HCT116 (cell line): ENCODE data around the gene VWF. TPM values are rescaled to one million over a fixed set of nuclear protein-coding genes. Genes with fewer than 3 reads are reported as not detected.

ENCODE experiments used
- ATAC-seq: fragments of 200-7000 bp; cut with Tn5 transposase; 2 replicates; pipeline ENCODE4 v1.9.1; 2020; ENCODE audit warnings: mild to moderate bottlenecking, moderate library complexity
- BruUV-seq: library from RNA; stranded (reverse); fragments of 400-500 nt; replicated peaks from 2 replicates; lab custom pipeline; 2021; lab: Mats Ljungman, UMichigan
- CTCF ChIA-PET: fragments of 300-600 bp; sonication (Branson Sonifier 250); formaldehyde crosslinking; loops from one replicate; lab custom pipeline; 2021; ENCODE audit warnings: antibody characterized with exemption; lab: Charles Lee
- POLR2A ChIA-PET: fragments of 300-600, 350-600 bp; sonication (Branson Sonifier 250); formaldehyde crosslinking; loops from one replicate; lab custom pipeline; 2021; ENCODE audit warnings: antibody characterized with exemption; lab: Charles Lee
- RAD21 ChIA-PET, 2 experiments: fragments of 300-600 bp; sonication (Branson Sonifier 250); formaldehyde crosslinking; loops; one replicate each; lab custom pipeline; 2023; ENCODE audit warnings: low total read pairs in 2 of 2; ENCODE audit not compliant: uncharacterized antibody in 2 of 2, unreplicated experiment in 2 of 2, low non-redundant PET in 1 of 2; lab: Charles Lee
- DNase-seq: peaks from one replicate; pipeline ENCODE4 v3.0.0-alpha.2; 2010; ENCODE audit warnings: low read depth, low spot score
- H2AFZ ChIP-seq: fragments of 200-600 bp; shearing (Covaris generic), sonication (generic); 2 replicates; pipeline ENCODE4 v1.6.1; 2017; ENCODE audit warnings: low read depth, mixed run types, mixed read lengths, antibody characterized with exemption, low read length; ENCODE audit not compliant: poor library complexity, severe bottlenecking
- H3K27ac ChIP-seq: 2 replicates; pipeline ENCODE4 v1.5.1; 2012; ENCODE audit warnings: low read depth, low read length
- H3K27me3 ChIP-seq: fragments of 200-600 bp; sonication (generic); 2 replicates; pipeline ENCODE4 v1.6.1; 2016; ENCODE audit warnings: mixed run types, low read length, mixed read lengths; ENCODE audit not compliant: insufficient read depth
- H3K36me3 ChIP-seq, 2 experiments: fragments of 200-500 bp in 1 of 2; fragments of 200-600 bp in 1 of 2; sonication (Bioruptor generic) in 1 of 2; sonication (generic) in 1 of 2; 2 replicates each; pipeline versions ENCODE4 v1.5.1 to v1.6.1; 2014 to 2016; ENCODE audit warnings: low read length in 2 of 2, inconsistent platforms in 1 of 2, mixed read lengths in 1 of 2, mixed run types in 1 of 2; ENCODE audit not compliant: insufficient read depth in 2 of 2, control insufficient read depth in 1 of 2
- H3K4me1 ChIP-seq, 2 experiments: fragments of 200-600 bp in 1 of 2; sonication (generic) in 1 of 2; 2 replicates each; pipeline versions ENCODE4 v1.5.1 to v1.6.1; 2012 to 2017; ENCODE audit warnings: low read length in 2 of 2, inconsistent platforms in 1 of 2, mild to moderate bottlenecking in 1 of 2, mixed read lengths in 1 of 2, mixed run types in 1 of 2, moderate library complexity in 1 of 2; ENCODE audit not compliant: insufficient read depth in 2 of 2, control insufficient read depth in 1 of 2
- H3K4me2 ChIP-seq: fragments of 200-600 bp; sonication (generic); 2 replicates; pipeline ENCODE4 v1.6.1; 2017; ENCODE audit warnings: mixed run types, low read length, mixed read lengths
- H3K4me3 ChIP-seq, 2 experiments: fragments of 200-600 bp in 1 of 2; sonication (generic) in 1 of 2; replicated peaks in 1 of 2; 2 replicates each; pipeline ENCODE4 v1.5.1; 2011 to 2016; ENCODE audit warnings: low read length in 2 of 2, control low read depth in 1 of 2, low read depth in 1 of 2, mild to moderate bottlenecking in 1 of 2, mixed read lengths in 1 of 2, mixed run types in 1 of 2
- H3K79me2 ChIP-seq: fragments of 200-600 bp; sonication (generic); 2 replicates; pipeline ENCODE4 v1.6.1; 2017; ENCODE audit warnings: mild to moderate bottlenecking, mixed run types, low read length, moderate library complexity, mixed read lengths; ENCODE audit not compliant: insufficient read depth
- H3K9ac ChIP-seq: fragments of 200-600 bp; sonication (generic); 2 replicates; pipeline ENCODE4 v1.6.1; 2016; ENCODE audit warnings: low read length, mixed read lengths
- H3K9me2 ChIP-seq: fragments of 200-600 bp; sonication (generic), shearing (Covaris generic); 2 replicates; pipeline ENCODE4 v1.6.1; 2017; ENCODE audit warnings: mixed run types, mild to moderate bottlenecking, moderate library complexity; ENCODE audit not compliant: insufficient read depth
- H3K9me3 ChIP-seq, 2 experiments: fragments of 200-500 bp in 1 of 2; fragments of 200-600 bp in 1 of 2; sonication (Bioruptor generic) in 1 of 2; sonication (generic) in 1 of 2; 2 replicates each; pipeline ENCODE4 v1.6.1; 2014 to 2017; ENCODE audit warnings: low read length in 2 of 2, mixed read lengths in 2 of 2, inconsistent platforms in 1 of 2, low read depth in 1 of 2, mild to moderate bottlenecking in 1 of 2, mixed run types in 1 of 2, moderate library complexity in 1 of 2; ENCODE audit not compliant: control insufficient read depth in 1 of 2, insufficient read depth in 1 of 2
- H4K20me1 ChIP-seq: fragments of 200-600 bp; sonication (generic), shearing (Covaris generic); 2 replicates; pipeline ENCODE4 v1.6.1; 2017; ENCODE audit warnings: mixed run types, mild to moderate bottlenecking, moderate library complexity; ENCODE audit not compliant: insufficient read depth
- CEBPB ChIP-seq: IDR thresholded peaks from 2 replicates; pipeline ENCODE4 v1.6.1; 2012; ENCODE audit warnings: low read depth
- EGR1 ChIP-seq: IDR thresholded peaks from 2 replicates; pipeline ENCODE4 v1.6.1; 2012; ENCODE audit warnings: low read depth
- ELF1 ChIP-seq: IDR thresholded peaks from 2 replicates; pipeline ENCODE4 v1.6.1; 2012; ENCODE audit warnings: low read depth, borderline replicate concordance
- EZH2 ChIP-seq: fragments of 200-600 bp; sonication (generic); IDR thresholded peaks from 2 replicates; pipeline ENCODE4 v1.6.1; 2017; ENCODE audit warnings: antibody characterized with exemption, mixed run types
- EZH2phosphoT487 ChIP-seq: fragments of 200-600 bp; IDR thresholded peaks from 2 replicates; pipeline ENCODE4 v1.6.1; 2018; ENCODE audit warnings: antibody characterized with exemption, borderline replicate concordance
- FOSL1 ChIP-seq: IDR thresholded peaks from 2 replicates; pipeline ENCODE4 v1.6.1; 2012; ENCODE audit warnings: low read depth
- JUND ChIP-seq: IDR thresholded peaks from 2 replicates; pipeline ENCODE4 v1.6.1; 2012
- MAX ChIP-seq: IDR thresholded peaks from 2 replicates; pipeline ENCODE4 v1.6.1; 2012
- POLR2A ChIP-seq: IDR thresholded peaks from 2 replicates; pipeline ENCODE4 v1.7.0; 2011; ENCODE audit warnings: borderline replicate concordance; ENCODE audit not compliant: insufficient read depth, insufficient read length; ENCODE audit errors: extremely low read depth
- POLR2AphosphoS5 ChIP-seq: IDR thresholded peaks from 2 replicates; pipeline ENCODE4 v1.6.1; 2011; ENCODE audit warnings: mild to moderate bottlenecking, low read depth, low read length, moderate library complexity
- SIN3A ChIP-seq: IDR thresholded peaks from 2 replicates; pipeline ENCODE4 v1.6.1; 2012; ENCODE audit warnings: low read depth
- SP1 ChIP-seq: IDR thresholded peaks from 2 replicates; pipeline ENCODE4 v1.6.1; 2012; ENCODE audit warnings: low read depth
- SRF ChIP-seq: IDR thresholded peaks from 2 replicates; pipeline ENCODE4 v1.6.1; 2012; ENCODE audit warnings: low read depth
- TCF7L2 ChIP-seq: IDR thresholded peaks from 2 replicates; pipeline ENCODE4 v1.7.0; 2011; ENCODE audit warnings: borderline replicate concordance, inconsistent platforms; ENCODE audit not compliant: insufficient read depth, insufficient read length; ENCODE audit errors: extremely low read depth
- ZBTB33 ChIP-seq: IDR thresholded peaks from 2 replicates; pipeline ENCODE4 v1.6.1; 2011; ENCODE audit warnings: mild to moderate bottlenecking, low read length, moderate library complexity; ENCODE audit not compliant: insufficient replicate concordance; ENCODE audit errors: extremely low read depth
- ZFX ChIP-seq: fragments of 450-650 bp; IDR thresholded peaks from 2 replicates; pipeline ENCODE4 v1.6.1; 2017
- ZNF274 ChIP-seq: fragments of 200-500 bp; sonication (Bioruptor generic); IDR thresholded peaks from 2 replicates; pipeline ENCODE4 v1.6.1; 2014; ENCODE audit warnings: mild to moderate bottlenecking, low read depth, low read length, inconsistent platforms
- intact Hi-C: fragments of 100-400 bp; cut with micrococcal nuclease; formaldehyde crosslinking; loops from 2 replicates; pipeline ENCODE4 v1.10.0; 2022
- total RNA-seq: library from RNA; stranded (reverse); gene quantifications from one replicate; pipeline ENCODE4 v1.2.1, GENCODE V29; 2021; ENCODE audit not compliant: unreplicated experiment
- TF ChIP-seq, protein P1 (sequence below): IDR thresholded peaks from 2 replicates; pipeline ENCODE4 v1.6.1; 2012; ENCODE audit warnings: low read depth
- TF ChIP-seq, protein P2 (sequence below), 3 experiments: fragments of 200-600 bp in 1 of 3; sonication (generic) in 1 of 3; IDR thresholded peaks in 2 of 3; conservative IDR thresholded peaks in 1 of 3; 2 replicates each; pipeline ENCODE4 v1.5.1; 2012 to 2017; ENCODE audit warnings: low read depth in 2 of 3, low read length in 2 of 3, antibody characterized with exemption in 1 of 3, borderline replicate concordance in 1 of 3, control low read depth in 1 of 3, mild to moderate bottlenecking in 1 of 3, mixed read lengths in 1 of 3, mixed run types in 1 of 3, moderate library complexity in 1 of 3; ENCODE audit not compliant: insufficient read depth in 1 of 3

The VWF gene
- total RNA-seq, 1 experiment from 2014 or later = 0.57 TPM

GRCh38 chr12:6034596-6034995, 89.9 kb downstream of the VWF start:
- Histone ChIP-seq H2AFZ (no peak overlapping the region), H3K36me3 (no peaks in the 10 kb centered on the region), H3K4me1 (peaks cover 0 to 3% of the 10 kb centered on the region in 2 experiments; a peak in 1 of 4 replicates), H3K4me3 (no peak overlapping the region), H3K79me2 (no peaks in the 10 kb centered on the region), H3K27ac (no peak overlapping the region), H3K9me2 (no peaks in the 10 kb centered on the region), H3K9ac (no peak overlapping the region), H3K4me2 (no peak overlapping the region), H3K9me3 (no peaks in the 10 kb centered on the region), H4K20me1 (no peaks in the 10 kb centered on the region), H3K27me3 (no peaks in the 10 kb centered on the region)
- CTCF ChIA-PET = interaction anchor here (1.5 to 3.8 kb wide), 2 partner anchors 42 to 46 kb away, joined by 5 to 22 read pairs; no protein-coding TSS in a partner anchor
- POLR2A ChIA-PET = no interaction called here
- no peak for TF ChIP-seq MAX
- no peak for TF ChIP-seq POLR2AphosphoS5
- TF ChIP-seq ZBTB33 = no peak
- TF ChIP-seq ELF1 = no peak
- no peak for TF ChIP-seq FOSL1
- no peak for TF ChIP-seq SIN3A
- no peak for TF ChIP-seq EZH2
- TF ChIP-seq ZNF274 = no peak
- no peak for TF ChIP-seq ZFX
- no peak for TF ChIP-seq JUND
- TF ChIP-seq, protein P1, sequence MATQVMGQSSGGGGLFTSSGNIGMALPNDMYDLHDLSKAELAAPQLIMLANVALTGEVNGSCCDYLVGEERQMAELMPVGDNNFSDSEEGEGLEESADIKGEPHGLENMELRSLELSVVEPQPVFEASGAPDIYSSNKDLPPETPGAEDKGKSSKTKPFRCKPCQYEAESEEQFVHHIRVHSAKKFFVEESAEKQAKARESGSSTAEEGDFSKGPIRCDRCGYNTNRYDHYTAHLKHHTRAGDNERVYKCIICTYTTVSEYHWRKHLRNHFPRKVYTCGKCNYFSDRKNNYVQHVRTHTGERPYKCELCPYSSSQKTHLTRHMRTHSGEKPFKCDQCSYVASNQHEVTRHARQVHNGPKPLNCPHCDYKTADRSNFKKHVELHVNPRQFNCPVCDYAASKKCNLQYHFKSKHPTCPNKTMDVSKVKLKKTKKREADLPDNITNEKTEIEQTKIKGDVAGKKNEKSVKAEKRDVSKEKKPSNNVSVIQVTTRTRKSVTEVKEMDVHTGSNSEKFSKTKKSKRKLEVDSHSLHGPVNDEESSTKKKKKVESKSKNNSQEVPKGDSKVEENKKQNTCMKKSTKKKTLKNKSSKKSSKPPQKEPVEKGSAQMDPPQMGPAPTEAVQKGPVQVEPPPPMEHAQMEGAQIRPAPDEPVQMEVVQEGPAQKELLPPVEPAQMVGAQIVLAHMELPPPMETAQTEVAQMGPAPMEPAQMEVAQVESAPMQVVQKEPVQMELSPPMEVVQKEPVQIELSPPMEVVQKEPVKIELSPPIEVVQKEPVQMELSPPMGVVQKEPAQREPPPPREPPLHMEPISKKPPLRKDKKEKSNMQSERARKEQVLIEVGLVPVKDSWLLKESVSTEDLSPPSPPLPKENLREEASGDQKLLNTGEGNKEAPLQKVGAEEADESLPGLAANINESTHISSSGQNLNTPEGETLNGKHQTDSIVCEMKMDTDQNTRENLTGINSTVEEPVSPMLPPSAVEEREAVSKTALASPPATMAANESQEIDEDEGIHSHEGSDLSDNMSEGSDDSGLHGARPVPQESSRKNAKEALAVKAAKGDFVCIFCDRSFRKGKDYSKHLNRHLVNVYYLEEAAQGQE = no peak
- no peak for TF ChIP-seq TCF7L2
- TF ChIP-seq SRF = no peak
- no peak for TF ChIP-seq POLR2A
- TF ChIP-seq, protein P2, sequence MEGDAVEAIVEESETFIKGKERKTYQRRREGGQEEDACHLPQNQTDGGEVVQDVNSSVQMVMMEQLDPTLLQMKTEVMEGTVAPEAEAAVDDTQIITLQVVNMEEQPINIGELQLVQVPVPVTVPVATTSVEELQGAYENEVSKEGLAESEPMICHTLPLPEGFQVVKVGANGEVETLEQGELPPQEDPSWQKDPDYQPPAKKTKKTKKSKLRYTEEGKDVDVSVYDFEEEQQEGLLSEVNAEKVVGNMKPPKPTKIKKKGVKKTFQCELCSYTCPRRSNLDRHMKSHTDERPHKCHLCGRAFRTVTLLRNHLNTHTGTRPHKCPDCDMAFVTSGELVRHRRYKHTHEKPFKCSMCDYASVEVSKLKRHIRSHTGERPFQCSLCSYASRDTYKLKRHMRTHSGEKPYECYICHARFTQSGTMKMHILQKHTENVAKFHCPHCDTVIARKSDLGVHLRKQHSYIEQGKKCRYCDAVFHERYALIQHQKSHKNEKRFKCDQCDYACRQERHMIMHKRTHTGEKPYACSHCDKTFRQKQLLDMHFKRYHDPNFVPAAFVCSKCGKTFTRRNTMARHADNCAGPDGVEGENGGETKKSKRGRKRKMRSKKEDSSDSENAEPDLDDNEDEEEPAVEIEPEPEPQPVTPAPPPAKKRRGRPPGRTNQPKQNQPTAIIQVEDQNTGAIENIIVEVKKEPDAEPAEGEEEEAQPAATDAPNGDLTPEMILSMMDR (IDR thresholded peaks at IDR 0.05 in 2 of 3, conservative IDR thresholded peaks at IDR 0.05 in 1 of 3; ENCODE audit: borderline replicate concordance in 1 of 3, insufficient read depth in 1 of 3, low read depth in 2 of 3, low read length in 2 of 3) = no peak
- no peak for TF ChIP-seq EGR1
- TF ChIP-seq SP1 = no peak
- TF ChIP-seq CEBPB = no peak
- no peak for TF ChIP-seq EZH2phosphoT487
- intact Hi-C loops = no loop called here
- ATAC-seq = no peak
- DNase-seq = no peak
- RAD21 ChIA-PET = interaction anchor here in 1 of 2 experiments (1.4 kb wide), 1 partner anchor 46 kb away, joined by 3 read pairs; no protein-coding TSS in a partner anchor
- BruUV-seq = no TSS peak
